GM19452 (cell line): ENCODE measurements around the gene KCNT1.

ENCODE experiments used
- ATAC-seq: cut with Tn5 transposase; IDR thresholded peaks from one replicate; pipeline ENCODE4 v1.9.1; 2021; ENCODE audit not compliant: unreplicated experiment

KCNT1 gene

GRCh38 chr9:135840539-135840938 lies 138.6 kb downstream of the KCNT1 start:
- ATAC-seq: no peak
